OCI-LY1 (cell line): Measurements from ENCODE around the gene ERI2.
"Not testable (repeated sequence)": the region's sequence is repeated elsewhere in the genome, so short reads cannot be mapped to it uniquely, and the experiment has no call there.

Source experiments
- H2AFZ ChIP-seq: fragments of 200-600 bp; sonication (generic), shearing (Covaris generic); 2 replicates; pipeline ENCODE4 v1.6.0; 2014; ENCODE audit warnings: antibody characterized with exemption, mild to moderate bottlenecking, low read length
- H3F3A ChIP-seq: fragments of 200-600 bp; sonication (generic), shearing (Covaris generic); 2 replicates; pipeline ENCODE4 v1.6.0; 2014; ENCODE audit warnings: mild to moderate bottlenecking, antibody characterized with exemption, low read length, moderate library complexity; ENCODE audit not compliant: insufficient read depth
- H3K27ac ChIP-seq: fragments of 200-600 bp; sonication (generic); 2 replicates; pipeline ENCODE4 v1.5.1; 2014; ENCODE audit warnings: low read length, mixed run types, mild to moderate bottlenecking, low read depth; ENCODE audit not compliant: poor library complexity, severe bottlenecking
- H3K27me3 ChIP-seq: fragments of 200-600 bp; sonication (generic); 2 replicates; pipeline ENCODE4 v1.6.0; 2014; ENCODE audit warnings: antibody characterized with exemption, mild to moderate bottlenecking, low read length, moderate library complexity; ENCODE audit not compliant: insufficient read depth
- H3K36me3 ChIP-seq: fragments of 200-600 bp; sonication (generic); 2 replicates; pipeline ENCODE4 v1.6.1; 2014; ENCODE audit warnings: mild to moderate bottlenecking, antibody characterized with exemption, low read length, moderate library complexity, mixed read lengths; ENCODE audit not compliant: insufficient read depth
- H3K4me1 ChIP-seq: fragments of 200-600 bp; sonication (generic); 2 replicates; pipeline ENCODE4 v1.5.1; 2014; ENCODE audit warnings: mild to moderate bottlenecking, low read length, moderate library complexity; ENCODE audit not compliant: insufficient read depth, severe bottlenecking
- H3K4me2 ChIP-seq: fragments of 200-600 bp; sonication (generic), shearing (Covaris generic); 2 replicates; pipeline ENCODE4 v1.6.1; 2014; ENCODE audit warnings: low read length
- H3K4me3 ChIP-seq: fragments of 200-600 bp; sonication (generic); 2 replicates; pipeline ENCODE4 v1.5.1; 2014; ENCODE audit warnings: low read length, low read depth, mild to moderate bottlenecking, mixed read lengths; ENCODE audit not compliant: poor library complexity, severe bottlenecking
- H3K79me2 ChIP-seq: fragments of 200-600 bp; shearing (Covaris generic); 2 replicates; pipeline ENCODE4 v1.6.1; 2016; ENCODE audit warnings: mixed run types, low read length, mixed read lengths; ENCODE audit not compliant: insufficient read depth
- H3K9ac ChIP-seq: fragments of 200-600 bp; sonication (generic), shearing (Covaris generic); 2 replicates; pipeline ENCODE4 v1.6.1; 2014; ENCODE audit warnings: mild to moderate bottlenecking, low read length, mixed read lengths
- H3K9me2 ChIP-seq: fragments of 200-600 bp; sonication (generic), shearing (Covaris generic); 2 replicates; pipeline ENCODE4 v1.6.1; 2014; ENCODE audit warnings: low read depth, mild to moderate bottlenecking, low read length, mixed read lengths
- H3K9me3 ChIP-seq: fragments of 200-600 bp; shearing (Covaris generic); 2 replicates; pipeline ENCODE4 v1.6.1; 2014; ENCODE audit warnings: low read length, mixed read lengths
- H4K20me1 ChIP-seq: fragments of 200-600 bp; sonication (generic), shearing (Covaris generic); 2 replicates; pipeline ENCODE4 v1.6.0; 2016; ENCODE audit warnings: mild to moderate bottlenecking, low read length; ENCODE audit not compliant: insufficient read depth
- CTCF ChIP-seq: fragments of 200-600 bp; sonication (generic), shearing (Covaris generic); IDR thresholded peaks from 2 replicates; pipeline ENCODE4 v1.5.1; 2017; ENCODE audit warnings: mild to moderate bottlenecking, antibody characterized with exemption, low read length, moderate library complexity, mixed read lengths
- EZH2 ChIP-seq: fragments of 200-600 bp; sonication (generic), shearing (Covaris generic); IDR thresholded peaks from 2 replicates; pipeline ENCODE4 v1.8.0; 2017; ENCODE audit warnings: borderline replicate concordance, mixed run types, mild to moderate bottlenecking, antibody characterized with exemption, low read length, moderate library complexity, mixed read lengths

The ERI2 gene

GRCh38 chr16:20807862-20808261 lies 1.6 kb upstream of the ERI2 start:
- peak overlapping the region; percentile 83 for H3K27ac ChIP-seq
- H3K9me2 ChIP-seq: no peaks in the 10 kb centered on the region
- peak overlapping the region; percentile 92; the same call in 1 of the 2 replicates for H3K9ac ChIP-seq
- no peaks in the 10 kb centered on the region for H3F3A ChIP-seq
- no peaks in the 10 kb centered on the region for H3K27me3 ChIP-seq
- no peaks in the 10 kb centered on the region for H4K20me1 ChIP-seq
- H3K4me3 ChIP-seq: peak overlapping the region; percentile 81
- H3K4me1 ChIP-seq: peaks cover 26% of the 10 kb centered on the region
- no peak for TF ChIP-seq CTCF
- TF ChIP-seq EZH2: no peak
- H3K9me3 ChIP-seq: no peaks in the 10 kb centered on the region
- no peak overlapping the region for H2AFZ ChIP-seq
- no peaks in the 10 kb centered on the region for H3K36me3 ChIP-seq
- H3K4me2 ChIP-seq: peak overlapping the region; percentile 72
- no peaks in the 10 kb centered on the region for H3K79me2 ChIP-seq

- H2AFZ ChIP-seq, H4K20me1 ChIP-seq, H3K36me3 ChIP-seq, H3K27me3 ChIP-seq, H3K9me3 ChIP-seq, H3F3A ChIP-seq, H3K9me2 ChIP-seq, H3K79me2 ChIP-seq: not testable (repeated sequence)
- peaks cover 18% of the 10 kb centered on the region for H3K4me1 ChIP-seq
- peak overlapping the region; percentile 83 for H3K27ac ChIP-seq
- peak overlapping the region; percentile 81 for H3K4me3 ChIP-seq
- peak overlapping the region; percentile 72 for H3K4me2 ChIP-seq
- H3K9ac ChIP-seq: peak overlapping the region; percentile 92
Observed at GRCh38 chr16:20805684-20806167, 546 bp downstream of the ERI2 start.

GRCh38 chr16:20803561-20804214 lies 2.6 kb downstream of the ERI2 start:
- no peaks in the 10 kb centered on the region for H3K27me3 ChIP-seq
- no peaks in the 10 kb centered on the region for H3K9me3 ChIP-seq
- H3F3A ChIP-seq: no peaks in the 10 kb centered on the region
- H3K27ac ChIP-seq: no peak overlapping the region
- no peak overlapping the region for H3K4me2 ChIP-seq
- peaks cover 18% of the 10 kb centered on the region for H3K4me1 ChIP-seq
- H3K4me3 ChIP-seq: no peak overlapping the region
- no peak for TF ChIP-seq CTCF
- TF ChIP-seq EZH2: no peak
- H4K20me1 ChIP-seq: no peaks in the 10 kb centered on the region
- no peaks in the 10 kb centered on the region for H3K79me2 ChIP-seq
- H3K9ac ChIP-seq: no peak overlapping the region
- H3K36me3 ChIP-seq: peaks cover 19% of the 10 kb centered on the region; the same call in 1 of the 2 replicates
- H2AFZ ChIP-seq: no peak overlapping the region
- H3K9me2 ChIP-seq: no peaks in the 10 kb centered on the region

GRCh38 chr16:20803192-20803560 lies 3.1 kb downstream of the ERI2 start:
- Histone ChIP-seq H3K4me2 (no peak overlapping the region), H3K9me3 (no peaks in the 10 kb centered on the region), H3K36me3 (peaks cover 24% of the 10 kb centered on the region), H3K9me2 (no peaks in the 10 kb centered on the region), H3K4me3 (no peak overlapping the region), H3K27me3 (no peaks in the 10 kb centered on the region), H3K9ac (no peak overlapping the region), H3K79me2 (no peaks in the 10 kb centered on the region), H3F3A (no peaks in the 10 kb centered on the region), H3K4me1 (peaks cover 18% of the 10 kb centered on the region), H4K20me1 (no peaks in the 10 kb centered on the region), H2AFZ (no peak overlapping the region), H3K27ac (no peak overlapping the region)
- TF ChIP-seq EZH2 (no peak), CTCF (no peak)
